Body of pancreas (tissue), 4 donors: Measurements from ENCODE around the gene ARL8B.

ENCODE experiments used
- POLR2A ChIP-seq, 3 donors: fragments of 450-650 bp; IDR thresholded peaks; one replicate each; pipeline ENCODE4 v1.6.1; 2016; ENCODE audit warnings: antibody characterized with exemption in 3 of 3, mild to moderate bottlenecking in 2 of 3
- TF ChIP-seq, protein P1 (sequence below), 7 experiments: fragments of 450-650 bp in 4 of 7; fragments of 200-600 bp in 3 of 7; sonication (generic) in 3 of 7; IDR thresholded peaks; one replicate each; pipeline ENCODE4 v1.5.1; 2016 to 2019; ENCODE audit warnings: antibody characterized with exemption in 7 of 7

GRCh38 chr3:5222283-5223005 lies 100.4 kb downstream of the ARL8B start:
- TF ChIP-seq, protein P1, sequence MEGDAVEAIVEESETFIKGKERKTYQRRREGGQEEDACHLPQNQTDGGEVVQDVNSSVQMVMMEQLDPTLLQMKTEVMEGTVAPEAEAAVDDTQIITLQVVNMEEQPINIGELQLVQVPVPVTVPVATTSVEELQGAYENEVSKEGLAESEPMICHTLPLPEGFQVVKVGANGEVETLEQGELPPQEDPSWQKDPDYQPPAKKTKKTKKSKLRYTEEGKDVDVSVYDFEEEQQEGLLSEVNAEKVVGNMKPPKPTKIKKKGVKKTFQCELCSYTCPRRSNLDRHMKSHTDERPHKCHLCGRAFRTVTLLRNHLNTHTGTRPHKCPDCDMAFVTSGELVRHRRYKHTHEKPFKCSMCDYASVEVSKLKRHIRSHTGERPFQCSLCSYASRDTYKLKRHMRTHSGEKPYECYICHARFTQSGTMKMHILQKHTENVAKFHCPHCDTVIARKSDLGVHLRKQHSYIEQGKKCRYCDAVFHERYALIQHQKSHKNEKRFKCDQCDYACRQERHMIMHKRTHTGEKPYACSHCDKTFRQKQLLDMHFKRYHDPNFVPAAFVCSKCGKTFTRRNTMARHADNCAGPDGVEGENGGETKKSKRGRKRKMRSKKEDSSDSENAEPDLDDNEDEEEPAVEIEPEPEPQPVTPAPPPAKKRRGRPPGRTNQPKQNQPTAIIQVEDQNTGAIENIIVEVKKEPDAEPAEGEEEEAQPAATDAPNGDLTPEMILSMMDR (IDR thresholded peaks at IDR 0.05) = no peak
- no peak for TF ChIP-seq POLR2A (IDR thresholded peaks at IDR 0.05)
